ENCODE data around the gene COL4A3. TPM values are rescaled to one million over a fixed set of nuclear protein-coding genes. Genes with fewer than 3 reads are reported as not detected.

COL4A3 gene
- polyA plus RNA-seq, 3 donors: 0.03 TPM; not detected in 2

GRCh38 chr2:227324995-227325838 lies 160.8 kb downstream of the COL4A3 start, which contains the start of gene MFF:
Gene MFF, plus strand, starts transcription at chr2:227325251. Its CDS starts 5,415 bp downstream, at chr2:227330666.
- peak within 1 kb of the TSS; percentile 30 to 83 for H3K27ac ChIP-seq (ENCODE audit: low read depth in 1 of 2, low read length in 2 of 2)
- H3K27me3 Mint-ChIP-seq (ENCODE audit: low read depth in 3 of 3): peaks cover 2 to 3% (median 3%) of the 10 kb centered on the region in 3 donors
- DNase-seq: peak; percentile 92 to 93 (median 92)
- H2AFZ ChIP-seq (ENCODE audit: insufficient read depth, low read depth, low read length, poor library complexity, severe bottlenecking): peak within 1 kb of the TSS; percentile 98
- H3K36me3 ChIP-seq (replicated peaks in 1 of 2; ENCODE audit: control insufficient read depth in 1 of 2, insufficient read depth in 2 of 2, low read length in 2 of 2): peaks cover 7 to 16% of the 10 kb centered on the region in 2 donors
- H3K4me2 ChIP-seq (replicated peaks; ENCODE audit: extremely low read depth, low read length, poor library complexity, severe bottlenecking): peak within 1 kb of the TSS; percentile 99
- peak within 1 kb of the TSS; percentile 76 to 88 (median 87) for H3K4me3 ChIP-seq (replicated peaks in 1 of 3; ENCODE audit: low read depth in 2 of 3, low read length in 3 of 3)
- peaks cover 12 to 22% (median 15%) of the 10 kb centered on the region in 7 donors for H3K9me3 Mint-ChIP-seq
- H3K4me1 Mint-ChIP-seq: peaks cover 29% of the 10 kb centered on the region
- H3K9ac ChIP-seq (ENCODE audit: insufficient read depth, low read length, poor library complexity, severe bottlenecking): peak within 1 kb of the TSS; percentile 94
- peaks cover 49% of the 10 kb centered on the region for H3K79me2 ChIP-seq (ENCODE audit: insufficient read depth, low read length)
- peaks cover 17 to 28% of the 10 kb centered on the region in 2 donors for H3K4me1 ChIP-seq (ENCODE audit: control insufficient read depth in 1 of 2, insufficient read depth in 2 of 2, low read length in 2 of 2)
- intact Hi-C loops (cut with micrococcal nuclease): loop anchor here in 1 of 2 donors (5.0 kb wide), 1 partner anchor 47 kb away; no protein-coding TSS in a partner anchor
- H3K36me3 Mint-ChIP-seq: peaks cover 18 to 20% of the 10 kb centered on the region in 2 donors
- H4K20me1 ChIP-seq (ENCODE audit: insufficient read depth, low read length): peaks cover 9% of the 10 kb centered on the region
- TF ChIP-seq, protein P1, sequence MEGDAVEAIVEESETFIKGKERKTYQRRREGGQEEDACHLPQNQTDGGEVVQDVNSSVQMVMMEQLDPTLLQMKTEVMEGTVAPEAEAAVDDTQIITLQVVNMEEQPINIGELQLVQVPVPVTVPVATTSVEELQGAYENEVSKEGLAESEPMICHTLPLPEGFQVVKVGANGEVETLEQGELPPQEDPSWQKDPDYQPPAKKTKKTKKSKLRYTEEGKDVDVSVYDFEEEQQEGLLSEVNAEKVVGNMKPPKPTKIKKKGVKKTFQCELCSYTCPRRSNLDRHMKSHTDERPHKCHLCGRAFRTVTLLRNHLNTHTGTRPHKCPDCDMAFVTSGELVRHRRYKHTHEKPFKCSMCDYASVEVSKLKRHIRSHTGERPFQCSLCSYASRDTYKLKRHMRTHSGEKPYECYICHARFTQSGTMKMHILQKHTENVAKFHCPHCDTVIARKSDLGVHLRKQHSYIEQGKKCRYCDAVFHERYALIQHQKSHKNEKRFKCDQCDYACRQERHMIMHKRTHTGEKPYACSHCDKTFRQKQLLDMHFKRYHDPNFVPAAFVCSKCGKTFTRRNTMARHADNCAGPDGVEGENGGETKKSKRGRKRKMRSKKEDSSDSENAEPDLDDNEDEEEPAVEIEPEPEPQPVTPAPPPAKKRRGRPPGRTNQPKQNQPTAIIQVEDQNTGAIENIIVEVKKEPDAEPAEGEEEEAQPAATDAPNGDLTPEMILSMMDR (IDR thresholded peaks at IDR 0.05): peak; percentile 11
- peak within 1 kb of the TSS; percentile 78 to 93 (median 89) for H3K27ac Mint-ChIP-seq
- H3K9me3 ChIP-seq (replicated peaks in 1 of 2; ENCODE audit: control insufficient read depth in 1 of 2, insufficient read depth in 1 of 2, low read length in 2 of 2): peaks cover 0 to 9% of the 10 kb centered on the region in 2 donors
- H3K4me3 Mint-ChIP-seq: peak within 1 kb of the TSS; percentile 91 to 95
- H3K27me3 ChIP-seq (ENCODE audit: control insufficient read depth in 2 of 2, insufficient read depth in 2 of 2, low read length in 2 of 2): no peaks in the 10 kb centered on the region
- WGBS (ENCODE audit: insufficient coverage): under 1% methylated on average over 59 of the region's 67 CpGs

DNA sequence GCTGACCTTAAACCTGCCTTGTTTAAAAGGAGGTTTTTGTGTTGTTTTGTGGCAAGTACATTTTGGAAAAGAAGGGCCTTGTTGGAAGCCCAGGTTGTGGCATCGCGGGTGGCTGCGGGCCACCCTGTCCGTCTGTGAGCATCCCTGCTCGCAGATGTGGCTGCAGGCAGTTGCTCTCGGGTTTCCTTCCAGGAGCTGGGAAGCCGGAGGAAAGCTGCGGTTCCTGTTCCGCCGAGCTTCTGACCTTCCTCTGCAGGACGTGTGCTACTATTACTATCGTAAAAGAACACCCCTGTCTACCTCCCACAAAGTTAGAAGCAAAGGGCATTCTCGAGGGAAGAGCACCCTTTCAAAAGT lies 161.4 kb downstream of the COL4A3 start:
- peak overlapping the region; percentile 98 for H2AFZ ChIP-seq (ENCODE audit: insufficient read depth, low read depth, low read length, poor library complexity, severe bottlenecking)
- Mint-ChIP-seq H3K36me3 (peaks cover 21 to 23% of the 10 kb centered on the region in 2 donors), H3K27ac (peak overlapping the region in 6 of 7 donors; percentile 78 to 93 (median 90)), H3K27me3 (ENCODE audit: low read depth in 3 of 3) (peaks cover 2 to 3% (median 3%) of the 10 kb centered on the region in 3 donors), H3K9me3 (peaks cover 12 to 22% (median 15%) of the 10 kb centered on the region in 7 donors), H3K4me1 (peaks cover 29% of the 10 kb centered on the region), H3K4me3 (peak overlapping the region; percentile 91 to 95)
- H3K4me2 ChIP-seq (replicated peaks; ENCODE audit: extremely low read depth, low read length, poor library complexity, severe bottlenecking): peak overlapping the region; percentile 99
- peaks cover 9% of the 10 kb centered on the region for H4K20me1 ChIP-seq (ENCODE audit: insufficient read depth, low read length)
- peak overlapping the region; percentile 30 to 83 for H3K27ac ChIP-seq (ENCODE audit: low read depth in 1 of 2, low read length in 2 of 2)
- intact Hi-C loops (cut with micrococcal nuclease): loop anchor here in 1 of 2 donors (5.0 kb wide), 1 partner anchor 46 kb away; no protein-coding TSS in a partner anchor
- peaks cover 54% of the 10 kb centered on the region for H3K79me2 ChIP-seq (ENCODE audit: insufficient read depth, low read length)
- H3K9me3 ChIP-seq (replicated peaks in 1 of 2; ENCODE audit: control insufficient read depth in 1 of 2, insufficient read depth in 1 of 2, low read length in 2 of 2): peaks cover 0 to 7% of the 10 kb centered on the region in 2 donors
- TF ChIP-seq, protein P1 (IDR thresholded peaks at IDR 0.05): no peak
- DNase-seq: peak; percentile 4 to 27 (median 14)
- peak overlapping the region; percentile 94 for H3K9ac ChIP-seq (ENCODE audit: insufficient read depth, low read length, poor library complexity, severe bottlenecking)
- peaks cover 13 to 22% of the 10 kb centered on the region in 2 donors for H3K36me3 ChIP-seq (replicated peaks in 1 of 2; ENCODE audit: control insufficient read depth in 1 of 2, insufficient read depth in 2 of 2, low read length in 2 of 2)
- WGBS (ENCODE audit: insufficient coverage): 0% methylated on average over 6 of the region's 13 CpGs
- peak overlapping the region; percentile 76 to 88 (median 87) for H3K4me3 ChIP-seq (replicated peaks in 1 of 3; ENCODE audit: low read depth in 2 of 3, low read length in 3 of 3)
- H3K27me3 ChIP-seq (ENCODE audit: control insufficient read depth in 2 of 2, insufficient read depth in 2 of 2, low read length in 2 of 2): no peaks in the 10 kb centered on the region
- peaks cover 17 to 28% of the 10 kb centered on the region in 2 donors for H3K4me1 ChIP-seq (ENCODE audit: control insufficient read depth in 1 of 2, insufficient read depth in 2 of 2, low read length in 2 of 2)
